ENCODE results near the gene CAMK2A.

GRCh38 chr5:150327139-150327538 is 37.6 kb upstream of the CAMK2A start:
- TF ChIP-seq CTCF (optimal IDR thresholded peaks at IDR 0.05 in 1 of 3, IDR thresholded peaks at IDR 0.05 in 1 of 3, conservative IDR thresholded peaks at IDR 0.05 in 1 of 3; ENCODE audit: extremely low read depth in 1 of 3, insufficient read depth in 2 of 3, low read length in 3 of 3) (no peak), EZH2 (IDR thresholded peaks at IDR 0.05; ENCODE audit: low read length) (no peak)
